ENCODE results near the gene IMP3.

- TF ChIP-seq CTCF (IDR thresholded peaks at IDR 0.05) (no peak), POLR2A (IDR thresholded peaks at IDR 0.05) (no peak)
These were observed 2.6 kb downstream of the IMP3 start for GRCh38 chr15:75637245-75638009.
